GM18519 (cell line): ENCODE results near the gene ZSCAN5B.

ENCODE experiments used
- ATAC-seq: cut with Tn5 transposase; IDR thresholded peaks from one replicate; pipeline ENCODE4 v1.9.1; 2021; ENCODE audit warnings: mild to moderate bottlenecking, moderate library complexity; ENCODE audit not compliant: unreplicated experiment, low FRiP score

Gene ZSCAN5B

DNA sequence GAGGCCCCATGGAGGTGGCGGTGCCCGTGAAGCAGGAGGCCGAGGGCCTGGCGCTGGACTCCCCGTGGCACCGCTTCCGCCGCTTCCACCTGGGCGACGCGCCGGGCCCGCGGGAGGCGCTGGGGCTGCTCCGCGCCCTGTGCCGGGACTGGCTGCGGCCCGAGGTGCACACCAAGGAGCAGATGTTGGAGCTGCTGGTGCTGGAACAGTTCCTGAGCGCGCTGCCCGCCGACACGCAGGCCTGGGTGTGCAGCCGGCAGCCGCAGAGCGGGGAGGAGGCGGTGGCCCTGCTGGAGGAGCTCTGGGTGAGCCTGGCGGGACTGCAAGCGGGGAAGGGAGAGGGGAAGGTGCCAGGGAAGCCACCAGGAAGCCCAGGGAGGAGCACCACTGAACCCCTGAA, 50.7 kb downstream of the ZSCAN5B start:
- no peak for ATAC-seq

DNA sequence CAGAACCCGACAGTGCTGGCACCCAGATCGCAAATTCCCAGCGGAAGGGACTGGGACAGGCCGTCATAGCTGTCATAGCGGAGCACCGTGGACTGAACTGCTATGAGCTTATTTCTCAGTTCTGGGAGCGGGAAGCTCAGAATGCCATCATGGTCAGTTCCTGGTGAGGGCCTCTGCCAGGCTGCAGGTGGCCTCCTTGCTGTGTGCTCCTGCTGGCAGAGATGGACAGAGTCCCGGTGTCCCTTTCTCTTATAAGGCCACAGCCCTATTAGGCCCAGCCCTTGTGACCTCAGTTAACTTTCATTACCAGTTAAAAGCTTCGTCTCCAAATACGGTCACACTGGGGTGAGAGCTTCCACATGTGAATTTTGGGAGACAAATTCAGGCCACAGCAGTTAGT, 51.9 kb downstream of the ZSCAN5B start:
- ATAC-seq: no peak

DNA sequence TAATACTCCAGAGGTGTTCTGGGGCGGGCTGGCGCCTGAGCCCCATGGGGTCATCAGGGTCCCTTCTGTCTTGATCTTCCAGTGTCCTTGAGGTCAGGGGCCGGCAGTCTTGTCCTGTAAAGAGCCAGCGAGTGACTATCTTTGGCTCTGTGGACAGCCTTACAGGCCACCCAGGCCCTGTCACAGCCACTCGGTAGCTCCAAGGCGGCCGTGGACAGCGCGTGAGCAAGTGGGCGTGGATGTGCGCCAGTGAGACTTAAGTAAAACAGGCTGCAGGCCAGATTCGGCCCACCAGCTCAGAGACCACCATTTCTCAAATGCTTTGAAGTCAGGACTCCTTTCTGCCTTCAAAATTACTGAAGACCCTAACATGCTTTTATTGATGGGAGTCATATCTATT, 52.8 kb downstream of the ZSCAN5B start:
- ATAC-seq: no peak

DNA sequence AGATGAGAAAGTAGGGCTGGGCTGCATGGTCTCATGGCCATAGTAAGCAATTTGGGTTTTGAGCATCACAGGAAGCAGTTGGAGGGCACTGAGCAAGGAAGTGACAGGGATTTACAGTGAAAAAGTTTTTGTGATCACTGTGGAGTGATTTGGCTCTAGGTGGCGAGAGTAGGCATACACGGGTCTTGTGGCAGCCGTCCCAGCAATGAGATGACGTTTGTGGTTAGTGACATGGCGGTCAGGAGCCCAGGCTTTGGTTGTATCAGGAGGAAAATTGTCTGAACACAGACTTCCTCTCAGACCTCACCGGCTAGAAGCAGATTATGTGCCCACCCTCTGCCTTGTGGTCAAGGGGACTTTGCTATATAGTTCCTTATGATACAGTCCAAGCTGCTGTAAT, 53.2 kb downstream of the ZSCAN5B start:
- ATAC-seq: no peak

DNA sequence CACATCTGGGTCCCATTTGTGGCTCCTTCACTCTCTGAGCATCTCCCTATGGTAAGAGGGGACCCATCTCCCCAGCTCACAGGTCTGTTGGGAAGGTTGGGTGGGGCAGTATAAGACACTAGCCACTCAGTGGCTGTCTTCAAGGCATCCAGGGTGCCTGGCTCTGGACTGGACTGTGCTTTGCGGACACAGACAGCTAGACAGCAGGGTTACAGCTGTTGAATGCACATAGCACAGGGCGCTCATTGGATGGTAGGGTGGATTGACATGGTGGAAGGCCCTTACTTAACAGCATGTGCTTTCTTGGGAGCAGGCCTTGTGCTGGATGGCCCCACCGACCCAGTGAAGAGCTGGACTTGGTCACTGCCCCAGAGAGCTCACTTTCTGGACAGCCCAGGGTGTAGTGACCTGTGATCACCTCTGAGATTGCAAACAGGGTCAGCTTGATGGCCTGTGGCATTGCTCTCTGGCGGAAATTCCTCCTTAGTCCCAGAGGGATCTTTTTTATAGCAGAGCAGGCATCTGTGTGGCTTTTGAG, 54.6 kb downstream of the ZSCAN5B start:
- ATAC-seq: no peak

DNA sequence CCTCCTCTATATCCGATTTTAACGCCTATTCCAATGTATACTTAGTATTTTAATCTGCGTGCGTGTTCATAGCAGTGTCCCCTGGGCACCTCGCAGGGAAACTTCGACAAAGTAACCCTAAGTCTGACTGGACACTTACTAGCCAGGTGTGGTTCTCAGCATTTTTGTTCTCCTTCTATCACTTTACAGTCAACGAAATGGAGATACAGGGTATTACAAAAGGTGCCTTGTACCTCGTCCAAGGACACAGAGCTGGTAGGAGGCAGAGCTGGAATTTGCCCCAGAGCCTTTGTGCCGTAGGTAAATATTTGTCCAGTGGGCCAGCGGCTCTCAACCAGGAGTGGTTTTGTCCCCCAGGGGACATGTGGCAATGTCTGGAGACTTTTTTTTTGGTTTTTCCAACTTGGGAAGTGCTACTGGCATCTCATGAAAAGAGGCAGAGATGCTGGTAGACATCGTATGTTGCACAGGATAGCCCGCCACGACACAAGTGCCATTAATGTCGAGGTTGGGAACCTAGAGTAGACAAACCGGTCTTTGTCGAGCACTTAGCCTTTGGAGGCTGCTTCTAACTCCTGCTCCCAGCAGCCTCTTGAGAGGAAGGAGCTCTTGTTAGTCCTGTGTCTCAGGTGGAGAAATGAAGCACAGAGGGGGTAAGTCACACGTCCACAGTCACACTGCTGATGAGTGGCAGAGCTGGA, 55.3 kb downstream of the ZSCAN5B start:
- ATAC-seq: no peak

DNA sequence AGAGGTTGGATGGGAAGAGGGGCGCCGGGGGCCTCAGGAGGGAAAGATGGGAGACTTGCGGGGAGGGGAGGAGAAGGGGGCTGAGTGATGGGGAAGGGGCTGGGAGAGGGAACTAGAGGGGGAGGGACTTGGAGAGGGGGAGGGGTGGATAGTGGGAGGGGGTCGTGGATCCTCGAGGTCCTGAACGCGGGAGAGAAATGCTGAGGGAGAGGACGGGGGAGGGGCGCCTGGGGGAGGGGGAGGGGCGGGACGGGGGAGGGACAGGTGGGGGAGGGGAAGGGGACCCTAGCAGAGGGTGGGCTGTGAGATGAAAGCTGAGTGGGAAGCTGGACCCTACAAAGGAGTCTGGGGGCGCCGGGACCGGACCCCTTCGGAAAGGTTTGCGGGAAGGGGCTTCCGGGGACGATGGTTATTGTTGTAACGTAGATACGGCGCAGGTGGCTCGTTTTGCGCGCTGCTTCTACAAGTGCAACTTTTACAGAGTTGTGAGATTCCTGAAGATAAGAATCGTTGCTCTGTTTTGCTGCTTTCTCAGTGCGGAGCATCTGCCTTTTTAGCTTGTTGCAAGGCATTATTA, 56.1 kb downstream of the ZSCAN5B start:
- no peak for ATAC-seq

DNA sequence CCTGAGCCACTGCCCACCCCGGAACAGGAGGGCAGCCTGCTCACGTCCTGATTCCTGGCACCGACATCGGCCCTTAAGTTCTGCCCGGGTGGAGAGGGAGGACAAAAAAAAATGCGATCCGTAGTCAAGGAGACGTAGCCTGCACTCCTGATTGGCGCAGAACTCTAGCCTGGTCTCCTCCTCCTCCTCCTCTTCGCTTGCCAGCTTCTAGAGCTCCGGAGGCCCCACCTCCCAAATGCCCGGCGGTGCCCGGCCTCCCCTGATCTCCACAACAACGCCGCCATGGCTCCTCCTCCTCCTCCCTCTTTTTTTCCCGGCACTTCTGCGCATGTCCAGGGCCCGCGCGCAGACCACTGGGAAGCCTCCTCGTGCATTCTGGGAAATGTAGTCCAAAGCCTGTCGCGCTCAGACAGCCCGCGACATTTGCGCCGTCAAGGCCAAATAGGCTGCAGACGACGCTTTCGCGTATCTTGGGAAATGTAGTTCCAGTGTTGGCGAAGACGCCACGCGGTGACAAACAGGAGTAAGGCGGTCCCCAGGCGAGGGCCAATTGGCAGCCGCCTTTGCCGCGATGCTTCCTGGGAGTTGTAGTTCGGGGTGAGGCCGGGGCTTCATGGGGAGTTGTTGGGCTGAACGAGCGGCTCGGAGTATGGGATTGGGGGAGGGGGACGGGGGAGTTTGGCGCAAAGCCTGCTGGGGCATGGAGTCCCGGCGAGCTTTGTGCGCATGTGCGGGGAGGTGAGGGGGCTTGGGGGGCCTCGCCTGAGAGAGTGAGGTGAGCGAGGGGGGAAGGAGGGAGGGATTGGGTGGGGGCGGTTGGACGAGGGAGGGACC, 56.8 kb downstream of the ZSCAN5B start, which contains the start of gene ZNF444:
TSS of gene ZNF444 (plus strand) at position 705 of the 834 bp plus-strand sequence. CDS start 5,625 bp downstream, outside the sequence.
- peak; percentile 80 for ATAC-seq

DNA sequence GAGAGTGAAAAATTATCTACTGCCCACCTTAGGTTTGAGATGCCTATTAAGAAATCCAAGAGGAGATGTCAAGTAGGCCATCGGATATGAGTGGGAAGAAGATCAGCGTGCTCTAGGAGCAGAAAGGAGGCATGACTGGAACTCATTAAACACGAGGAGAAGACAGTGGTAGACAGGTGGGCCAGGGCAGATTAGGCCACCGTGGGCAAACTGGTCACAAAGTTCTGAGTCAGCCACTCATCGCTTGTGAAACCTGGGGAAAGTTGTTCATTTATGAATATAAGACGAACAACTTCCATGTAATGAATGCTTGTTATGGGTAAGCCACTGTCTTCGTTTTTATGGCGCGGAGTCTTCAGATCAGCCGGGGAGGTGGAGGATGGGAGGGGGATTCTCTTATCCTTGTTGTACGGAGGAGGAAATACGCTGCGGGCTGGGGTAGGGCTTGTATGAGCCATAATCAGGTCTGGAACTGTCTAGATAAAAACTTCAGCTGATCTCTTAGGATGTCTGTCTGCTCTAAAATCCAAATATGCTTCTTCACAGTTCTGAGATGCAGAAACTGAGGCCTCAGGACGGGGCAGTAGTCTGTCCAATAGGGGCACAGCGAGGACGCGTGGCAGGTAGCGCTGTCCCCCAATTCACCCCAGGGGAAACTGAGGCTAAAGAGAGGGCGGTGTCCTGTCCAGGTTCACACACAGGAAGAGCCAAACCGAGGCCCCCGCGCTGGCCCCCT, 57.6 kb downstream of the ZSCAN5B start:
- ATAC-seq: no peak
